ENCODE data around the gene CNTFR.

DNA sequence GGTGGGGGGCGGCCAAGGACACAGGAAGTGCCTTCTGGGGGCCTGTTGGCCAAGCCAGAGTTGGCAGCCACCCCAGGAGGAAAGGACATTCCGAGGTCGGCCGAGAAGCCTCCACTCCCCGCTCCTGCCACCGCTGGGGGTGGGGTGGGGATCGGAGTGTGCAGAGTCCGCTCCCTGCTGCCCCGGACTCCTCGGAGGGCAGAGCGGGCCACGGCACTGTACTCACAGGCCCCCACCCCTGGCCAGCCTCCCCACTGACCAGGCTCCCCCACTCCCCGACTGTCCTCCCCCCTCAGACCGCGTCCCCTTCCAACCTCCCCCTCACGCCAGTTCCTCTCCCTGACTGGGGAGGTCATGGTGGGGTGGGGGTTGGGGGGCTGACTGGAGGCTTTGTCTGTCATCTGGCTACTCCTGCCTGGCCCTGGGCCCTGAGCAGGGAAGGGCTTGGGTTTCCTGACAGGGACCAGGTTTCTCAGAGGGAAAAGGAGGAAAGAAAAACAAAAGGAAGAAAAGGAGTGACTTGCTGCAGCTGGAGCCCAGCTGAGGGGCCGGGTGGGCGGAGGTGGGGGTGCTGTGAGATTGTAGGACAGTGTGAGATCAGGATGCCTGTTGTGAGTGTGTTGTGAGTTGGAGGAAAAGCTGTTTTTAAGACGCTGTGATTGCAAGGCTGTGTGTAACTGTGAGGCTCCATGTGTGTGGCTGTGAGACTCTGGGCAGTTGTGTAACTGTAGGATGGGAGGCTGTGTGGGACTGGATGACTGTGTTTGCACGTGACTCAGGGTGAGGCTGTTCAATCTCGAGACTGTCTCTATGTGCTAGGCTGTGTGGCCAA is 29.7 kb downstream of the CNTFR start:
- TF ChIP-seq, protein P1, sequence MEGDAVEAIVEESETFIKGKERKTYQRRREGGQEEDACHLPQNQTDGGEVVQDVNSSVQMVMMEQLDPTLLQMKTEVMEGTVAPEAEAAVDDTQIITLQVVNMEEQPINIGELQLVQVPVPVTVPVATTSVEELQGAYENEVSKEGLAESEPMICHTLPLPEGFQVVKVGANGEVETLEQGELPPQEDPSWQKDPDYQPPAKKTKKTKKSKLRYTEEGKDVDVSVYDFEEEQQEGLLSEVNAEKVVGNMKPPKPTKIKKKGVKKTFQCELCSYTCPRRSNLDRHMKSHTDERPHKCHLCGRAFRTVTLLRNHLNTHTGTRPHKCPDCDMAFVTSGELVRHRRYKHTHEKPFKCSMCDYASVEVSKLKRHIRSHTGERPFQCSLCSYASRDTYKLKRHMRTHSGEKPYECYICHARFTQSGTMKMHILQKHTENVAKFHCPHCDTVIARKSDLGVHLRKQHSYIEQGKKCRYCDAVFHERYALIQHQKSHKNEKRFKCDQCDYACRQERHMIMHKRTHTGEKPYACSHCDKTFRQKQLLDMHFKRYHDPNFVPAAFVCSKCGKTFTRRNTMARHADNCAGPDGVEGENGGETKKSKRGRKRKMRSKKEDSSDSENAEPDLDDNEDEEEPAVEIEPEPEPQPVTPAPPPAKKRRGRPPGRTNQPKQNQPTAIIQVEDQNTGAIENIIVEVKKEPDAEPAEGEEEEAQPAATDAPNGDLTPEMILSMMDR (IDR thresholded peaks at IDR 0.05; ENCODE audit: insufficient read depth, low read depth, low read length) = no peak
- TF ChIP-seq EZH2 (IDR thresholded peaks at IDR 0.05; ENCODE audit: insufficient read depth, low read length) = no peak

Data from astrocyte (in vitro differentiated cells and primary cell).